ENCODE data around the gene SDK2.

SDK2 gene

DNA sequence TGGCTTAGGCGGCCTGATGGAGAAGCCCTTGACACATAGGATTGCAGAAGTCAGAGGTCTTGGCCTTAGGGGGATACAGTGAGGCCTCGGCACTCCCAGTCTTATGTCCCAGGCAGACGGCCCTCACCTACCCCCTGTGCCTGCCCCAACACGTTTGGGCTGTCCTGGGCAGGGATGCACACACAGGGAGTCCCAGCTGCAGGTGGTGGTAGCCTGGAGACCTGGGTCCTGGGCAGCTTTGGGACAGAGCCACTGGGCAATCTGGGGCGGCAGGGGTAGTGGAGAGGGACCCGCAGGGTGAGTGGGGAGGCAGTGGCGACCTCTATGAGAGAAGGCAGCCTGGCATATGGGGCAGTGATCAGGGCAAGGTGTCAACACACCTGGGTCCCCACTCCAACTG, 48.3 kb downstream of the SDK2 start:
- peaks cover 7% of the 10 kb centered on the region for H3K27me3 ChIP-seq (ENCODE audit: control insufficient read depth, insufficient read depth, low read length)
- H3K36me3 ChIP-seq (ENCODE audit: control insufficient read depth, insufficient read depth, low read length), result no peaks in the 10 kb centered on the region
- no peak overlapping the region for H3K9ac ChIP-seq (ENCODE audit: low read length)
- H3K9me3 ChIP-seq (ENCODE audit: control insufficient read depth, low read length), result no peaks in the 10 kb centered on the region
- no peak overlapping the region for H3K4me3 ChIP-seq (ENCODE audit: low read length)
- no peaks in the 10 kb centered on the region for H3K4me1 ChIP-seq (ENCODE audit: control insufficient read depth, insufficient read depth, low read length)

GRCh38 chr17:73595479-73595878, 48.8 kb downstream of the SDK2 start:
- no peaks in the 10 kb centered on the region for H3K9me3 ChIP-seq (ENCODE audit: control insufficient read depth, low read length)
- no peak overlapping the region for H3K9ac ChIP-seq (ENCODE audit: low read length)
- no peaks in the 10 kb centered on the region for H3K36me3 ChIP-seq (ENCODE audit: control insufficient read depth, insufficient read depth, low read length)
- H3K4me1 ChIP-seq (ENCODE audit: control insufficient read depth, insufficient read depth, low read length), result no peaks in the 10 kb centered on the region
- H3K4me3 ChIP-seq (ENCODE audit: low read length), result no peak overlapping the region
- H3K27me3 ChIP-seq (ENCODE audit: control insufficient read depth, insufficient read depth, low read length), result peaks cover 7% of the 10 kb centered on the region

DNA sequence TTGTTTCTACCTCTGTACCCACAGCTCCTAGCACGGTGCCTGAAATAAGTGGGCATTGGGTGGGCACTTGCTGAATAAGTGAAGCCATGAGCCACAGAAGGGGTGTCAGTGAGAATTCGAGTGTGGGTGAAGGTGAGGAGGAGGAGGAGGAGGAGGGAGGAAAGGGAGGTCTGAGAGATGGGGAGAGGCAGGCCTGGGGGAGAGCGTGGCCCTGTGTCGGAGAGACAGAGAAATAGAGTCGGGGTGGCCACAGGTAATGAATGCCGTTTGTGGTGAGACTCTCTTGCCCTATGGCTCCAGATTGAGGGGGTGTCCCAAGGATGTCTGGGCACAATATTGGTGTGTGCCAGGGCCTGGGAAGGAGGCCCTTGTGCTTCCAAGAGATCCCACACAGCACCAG, 49.2 kb downstream of the SDK2 start:
- Histone ChIP-seq H3K9ac (ENCODE audit: low read length) (no peak overlapping the region), H3K4me3 (ENCODE audit: low read length) (no peak overlapping the region), H3K36me3 (ENCODE audit: control insufficient read depth, insufficient read depth, low read length) (no peaks in the 10 kb centered on the region), H3K27me3 (ENCODE audit: control insufficient read depth, insufficient read depth, low read length) (peaks cover 7% of the 10 kb centered on the region), H3K4me1 (ENCODE audit: control insufficient read depth, insufficient read depth, low read length) (no peaks in the 10 kb centered on the region), H3K9me3 (ENCODE audit: control insufficient read depth, low read length) (no peaks in the 10 kb centered on the region)

DNA sequence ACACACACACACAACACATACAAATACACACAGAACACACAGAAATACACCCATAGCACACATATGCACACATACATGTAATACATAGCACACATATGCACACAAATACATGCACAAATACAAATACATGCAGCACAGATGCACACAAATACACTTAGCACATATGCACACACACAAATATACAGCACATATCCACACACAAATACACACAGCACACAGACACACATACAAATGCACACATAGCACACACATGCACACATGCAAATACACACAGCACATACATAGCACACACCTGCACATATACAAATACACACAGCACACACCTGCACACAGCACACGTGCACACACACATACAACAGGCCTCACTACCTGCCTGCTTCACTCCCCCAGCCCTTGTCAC, 49.6 kb downstream of the SDK2 start:
- H3K9ac ChIP-seq (ENCODE audit: low read length), result no peak overlapping the region
- H3K4me3 ChIP-seq (ENCODE audit: low read length), result no peak overlapping the region
- no peaks in the 10 kb centered on the region for H3K9me3 ChIP-seq (ENCODE audit: control insufficient read depth, low read length)
- H3K36me3 ChIP-seq (ENCODE audit: control insufficient read depth, insufficient read depth, low read length), result no peaks in the 10 kb centered on the region
- H3K27me3 ChIP-seq (ENCODE audit: control insufficient read depth, insufficient read depth, low read length), result peaks cover 7% of the 10 kb centered on the region
- H3K4me1 ChIP-seq (ENCODE audit: control insufficient read depth, insufficient read depth, low read length), result no peaks in the 10 kb centered on the region

GRCh38 chr17:73594025-73594424, 50.2 kb downstream of the SDK2 start:
- peaks cover 7% of the 10 kb centered on the region for H3K27me3 ChIP-seq (ENCODE audit: control insufficient read depth, insufficient read depth, low read length)
- no peaks in the 10 kb centered on the region for H3K4me1 ChIP-seq (ENCODE audit: control insufficient read depth, insufficient read depth, low read length)
- no peak overlapping the region for H3K9ac ChIP-seq (ENCODE audit: low read length)
- H3K4me3 ChIP-seq (ENCODE audit: low read length), result no peak overlapping the region
- H3K36me3 ChIP-seq (ENCODE audit: control insufficient read depth, insufficient read depth, low read length), result no peaks in the 10 kb centered on the region
- no peaks in the 10 kb centered on the region for H3K9me3 ChIP-seq (ENCODE audit: control insufficient read depth, low read length)

DNA sequence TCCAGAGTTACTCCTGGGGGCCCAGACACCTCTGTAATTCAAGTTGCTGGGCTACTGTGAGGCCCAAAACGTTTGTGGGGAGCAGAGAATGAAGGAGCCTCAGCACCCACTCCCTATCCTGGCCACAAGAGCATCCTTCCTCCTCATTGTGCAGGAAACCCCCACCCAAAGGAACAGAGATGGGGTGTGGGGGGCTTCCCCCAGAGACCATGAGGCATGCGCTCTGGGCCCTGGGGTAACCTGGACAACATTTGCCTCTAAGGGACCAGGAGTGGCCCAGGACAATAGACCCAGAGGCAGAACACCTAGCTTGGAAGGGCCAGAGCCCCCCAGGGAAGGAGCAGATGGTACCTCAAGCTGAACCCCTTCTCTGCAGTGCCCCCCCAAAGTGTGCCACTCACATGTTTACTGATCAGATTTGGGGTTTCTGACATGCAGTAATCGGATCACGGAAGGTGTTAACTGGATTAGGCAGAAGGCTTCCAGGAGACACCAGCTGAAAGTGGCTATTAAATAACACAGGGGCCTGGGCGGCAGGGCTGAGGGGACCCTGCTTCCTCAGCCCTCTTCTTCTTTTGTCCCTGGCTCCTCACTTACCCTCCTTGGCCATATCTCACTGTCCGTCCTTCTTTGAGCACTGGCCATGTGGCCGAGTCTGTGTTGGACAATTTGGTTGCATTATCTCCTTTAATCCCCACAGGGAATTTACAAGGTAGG, 50.8 kb downstream of the SDK2 start:
- Histone ChIP-seq H3K4me1 (ENCODE audit: control insufficient read depth, insufficient read depth, low read length) (no peaks in the 10 kb centered on the region), H3K36me3 (ENCODE audit: control insufficient read depth, insufficient read depth, low read length) (no peaks in the 10 kb centered on the region), H3K27me3 (ENCODE audit: control insufficient read depth, insufficient read depth, low read length) (peaks cover 7% of the 10 kb centered on the region), H3K4me3 (ENCODE audit: low read length) (no peak overlapping the region), H3K9me3 (ENCODE audit: control insufficient read depth, low read length) (no peaks in the 10 kb centered on the region), H3K9ac (ENCODE audit: low read length) (no peak overlapping the region)

DNA sequence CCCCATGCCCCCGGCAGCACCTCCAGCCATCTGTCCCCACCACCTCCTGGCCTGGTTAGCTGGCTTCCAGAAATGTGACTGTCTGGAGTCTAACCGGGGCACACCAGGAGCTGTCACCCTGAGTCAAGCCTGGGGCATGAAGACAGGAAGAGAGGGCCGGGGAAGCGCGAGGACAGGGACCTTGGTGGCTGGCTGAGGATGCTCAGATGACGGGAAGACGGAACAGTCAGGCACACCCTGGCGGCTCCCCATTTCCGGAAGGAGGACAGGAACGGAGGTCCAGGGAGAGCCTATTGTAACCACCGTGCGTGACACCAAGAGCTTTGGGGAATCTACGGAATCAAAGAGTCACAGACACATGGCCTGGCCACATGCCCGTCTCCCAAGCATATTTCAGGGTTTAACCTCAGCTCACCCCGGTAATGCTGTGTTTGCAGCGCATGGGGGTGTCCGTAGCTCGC, 51.7 kb downstream of the SDK2 start:
- Histone ChIP-seq H3K4me1 (ENCODE audit: control insufficient read depth, insufficient read depth, low read length) (no peaks in the 10 kb centered on the region), H3K4me3 (ENCODE audit: low read length) (no peak overlapping the region)

GRCh38 chr17:73592079-73592415, 52.2 kb downstream of the SDK2 start:
- Histone ChIP-seq H3K9ac (ENCODE audit: low read length) (no peak overlapping the region), H3K4me1 (ENCODE audit: control insufficient read depth, insufficient read depth, low read length) (no peaks in the 10 kb centered on the region), H3K36me3 (ENCODE audit: control insufficient read depth, insufficient read depth, low read length) (no peaks in the 10 kb centered on the region), H3K9me3 (ENCODE audit: control insufficient read depth, low read length) (no peaks in the 10 kb centered on the region), H3K27me3 (ENCODE audit: control insufficient read depth, insufficient read depth, low read length) (peaks cover 7% of the 10 kb centered on the region), H3K4me3 (ENCODE audit: low read length) (no peak overlapping the region)

More for the DNA sequence above, 51.7 kb downstream of the SDK2 start:
- H3K9me3 ChIP-seq (ENCODE audit: control insufficient read depth, low read length), result no peaks in the 10 kb centered on the region
- H3K27me3 ChIP-seq (ENCODE audit: control insufficient read depth, insufficient read depth, low read length), result peaks cover 7% of the 10 kb centered on the region
- no peak overlapping the region for H3K9ac ChIP-seq (ENCODE audit: low read length)
- H3K36me3 ChIP-seq (ENCODE audit: control insufficient read depth, insufficient read depth, low read length), result no peaks in the 10 kb centered on the region

DNA sequence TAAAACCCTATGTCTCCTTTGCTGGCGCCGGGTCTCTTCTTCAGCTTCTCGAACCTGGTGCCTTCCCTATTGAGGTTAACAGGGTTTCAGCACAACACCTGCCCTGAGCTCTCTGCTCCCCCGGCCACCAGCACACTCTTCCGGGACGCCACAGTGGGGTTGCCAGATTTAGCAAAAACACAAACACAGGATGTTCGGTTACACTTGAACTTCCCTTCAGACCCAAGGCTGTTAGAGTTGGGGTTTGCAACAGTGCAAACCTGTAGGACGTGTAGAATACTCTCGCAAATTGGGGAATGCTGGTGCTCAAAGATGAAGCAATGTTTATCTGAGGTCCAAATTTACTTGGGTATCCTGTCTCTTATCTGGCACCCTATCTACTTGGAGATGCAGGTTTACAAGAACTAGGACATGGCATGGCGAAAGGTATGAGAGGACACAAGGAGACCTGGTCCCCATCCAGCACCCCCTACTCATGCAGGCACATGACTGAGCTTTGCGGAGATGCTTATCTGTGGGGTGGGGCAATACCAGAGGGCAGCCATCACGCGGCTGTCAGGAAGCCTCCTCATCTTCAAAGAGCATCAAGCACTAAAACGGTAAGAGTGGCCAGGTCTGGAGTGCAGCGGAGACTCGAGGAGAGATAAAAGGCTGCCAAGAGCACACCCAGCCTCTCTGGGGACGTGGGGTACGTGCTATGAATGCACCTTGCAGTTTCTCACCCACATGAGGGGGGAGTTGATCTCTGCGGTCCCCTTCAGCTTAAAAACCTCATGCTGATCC, 52.8 kb downstream of the SDK2 start:
- no peak overlapping the region for H3K4me3 ChIP-seq (ENCODE audit: low read length)
- H3K4me1 ChIP-seq (ENCODE audit: control insufficient read depth, insufficient read depth, low read length), result no peaks in the 10 kb centered on the region
- H3K9me3 ChIP-seq (ENCODE audit: control insufficient read depth, low read length), result no peaks in the 10 kb centered on the region
- no peaks in the 10 kb centered on the region for H3K36me3 ChIP-seq (ENCODE audit: control insufficient read depth, insufficient read depth, low read length)
- peaks cover 7% of the 10 kb centered on the region for H3K27me3 ChIP-seq (ENCODE audit: control insufficient read depth, insufficient read depth, low read length)
- no peak overlapping the region for H3K9ac ChIP-seq (ENCODE audit: low read length)

GRCh38 chr17:73589363-73589980, 54.8 kb downstream of the SDK2 start:
- H3K36me3 ChIP-seq (ENCODE audit: control insufficient read depth, insufficient read depth, low read length), result no peaks in the 10 kb centered on the region
- H3K4me3 ChIP-seq (ENCODE audit: low read length), result no peak overlapping the region
- no peaks in the 10 kb centered on the region for H3K4me1 ChIP-seq (ENCODE audit: control insufficient read depth, insufficient read depth, low read length)
- H3K9ac ChIP-seq (ENCODE audit: low read length), result no peak overlapping the region
- H3K27me3 ChIP-seq (ENCODE audit: control insufficient read depth, insufficient read depth, low read length), result peaks cover 11% of the 10 kb centered on the region
- H3K9me3 ChIP-seq (ENCODE audit: control insufficient read depth, low read length), result no peaks in the 10 kb centered on the region

GRCh38 chr17:73588891-73589290, 55.4 kb downstream of the SDK2 start:
- no peaks in the 10 kb centered on the region for H3K9me3 ChIP-seq (ENCODE audit: control insufficient read depth, low read length)
- no peaks in the 10 kb centered on the region for H3K36me3 ChIP-seq (ENCODE audit: control insufficient read depth, insufficient read depth, low read length)
- no peak overlapping the region for H3K9ac ChIP-seq (ENCODE audit: low read length)
- H3K4me3 ChIP-seq (ENCODE audit: low read length), result no peak overlapping the region
- H3K27me3 ChIP-seq (ENCODE audit: control insufficient read depth, insufficient read depth, low read length), result peaks cover 11% of the 10 kb centered on the region
- no peaks in the 10 kb centered on the region for H3K4me1 ChIP-seq (ENCODE audit: control insufficient read depth, insufficient read depth, low read length)

GRCh38 chr17:73588301-73588846, 55.9 kb downstream of the SDK2 start:
- Histone ChIP-seq H3K9me3 (ENCODE audit: control insufficient read depth, low read length) (no peaks in the 10 kb centered on the region), H3K4me1 (ENCODE audit: control insufficient read depth, insufficient read depth, low read length) (no peaks in the 10 kb centered on the region), H3K4me3 (ENCODE audit: low read length) (no peak overlapping the region), H3K27me3 (ENCODE audit: control insufficient read depth, insufficient read depth, low read length) (peaks cover 10% of the 10 kb centered on the region), H3K9ac (ENCODE audit: low read length) (no peak overlapping the region), H3K36me3 (ENCODE audit: control insufficient read depth, insufficient read depth, low read length) (no peaks in the 10 kb centered on the region)

Measured in mucosa of stomach (tissue), 1 donor.